ENCODE data around the gene SLIT1. TPM values are rescaled to one million over a fixed set of nuclear protein-coding genes. Genes with fewer than 3 reads are reported as not detected.

SLIT1 gene
- total and polyA plus RNA-seq, 2 donors (not counting 1 experiment from before 2014, with no cell fraction given): 0.15 to 0.49 TPM

DNA sequence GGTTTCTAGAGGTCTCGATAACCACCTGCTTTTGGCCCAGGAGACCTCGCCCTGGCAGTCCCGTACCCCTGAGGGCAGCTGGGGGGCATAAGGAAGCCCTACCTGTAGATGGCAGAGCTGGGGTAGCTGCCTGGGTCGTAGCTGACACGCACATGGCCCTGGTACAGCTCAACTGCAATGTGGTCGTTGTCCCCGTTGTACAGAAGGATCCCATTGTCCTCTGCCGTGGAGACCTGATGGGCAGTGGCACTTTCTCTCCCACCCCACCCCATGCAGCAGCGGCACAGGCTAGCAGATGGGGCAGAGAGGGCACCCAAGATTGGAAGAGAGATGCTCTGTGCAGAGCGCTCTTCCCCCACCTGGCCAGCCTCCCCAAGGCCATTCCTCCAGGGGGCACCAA is 181.2 kb downstream of the SLIT1 start:
- Histone ChIP-seq H3K79me2 (ENCODE audit: control insufficient read depth, insufficient read depth, low read length) (no peaks in the 10 kb centered on the region), H3K4me1 (ENCODE audit: control insufficient read depth in 2 of 2, insufficient read depth in 2 of 2, low read length in 2 of 2) (no peaks in the 10 kb centered on the region), H3K4me2 (replicated peaks; ENCODE audit: low read depth, low read length, poor library complexity, severe bottlenecking) (no peak overlapping the region), H3K27me3 (replicated peaks in 1 of 4; ENCODE audit: control extremely low read depth in 1 of 4, control insufficient read depth in 3 of 4, insufficient read depth in 4 of 4, low read length in 3 of 4) (no peaks in the 10 kb centered on the region), H3K4me3 (ENCODE audit: control extremely low read depth in 1 of 5, extremely low read depth in 1 of 5, insufficient read depth in 1 of 5, low read depth in 2 of 5, low read length in 4 of 5) (no peak overlapping the region), H3K27ac (ENCODE audit: low read length in 2 of 2) (no peak overlapping the region), H4K20me1 (ENCODE audit: control insufficient read depth, insufficient read depth, low read length, poor library complexity, severe bottlenecking) (no peaks in the 10 kb centered on the region), H3K9me3 (ENCODE audit: control extremely low read depth in 1 of 3, control insufficient read depth in 2 of 3, insufficient read depth in 1 of 3, low read length in 2 of 3) (peaks cover 0 to 21% (median 15%) of the 10 kb centered on the region in 3 donors), H3K9ac (ENCODE audit: low read length) (no peak overlapping the region), H2AFZ (ENCODE audit: insufficient read depth, low read depth, low read length, poor library complexity, severe bottlenecking) (no peak overlapping the region), H3K36me3 (replicated peaks in 1 of 2; ENCODE audit: control extremely low read depth in 1 of 2, control insufficient read depth in 1 of 2, extremely low read depth in 1 of 2, insufficient read depth in 2 of 2, low read length in 1 of 2) (no peaks in the 10 kb centered on the region)
- no peak overlapping the region for H3K4me3 Mint-ChIP-seq
- H3K4me1 Mint-ChIP-seq: no peaks in the 10 kb centered on the region
- no peak overlapping the region for H3K27ac Mint-ChIP-seq
- intact Hi-C loops (cut with micrococcal nuclease): no loop called here
- peaks cover 4% of the 10 kb centered on the region for H3K27me3 Mint-ChIP-seq
- ChIA-PET CTCF (no interaction called here), POLR2A (no interaction called here)
- 93% methylated on average over 10 of the region's 10 CpGs for WGBS (ENCODE audit: insufficient coverage)
- TF ChIP-seq EZH2 (IDR thresholded peaks at IDR 0.05; ENCODE audit: borderline replicate concordance, insufficient read depth, low read depth, low read length, poor library complexity, severe bottlenecking): no peak
- TF ChIP-seq, protein P1, sequence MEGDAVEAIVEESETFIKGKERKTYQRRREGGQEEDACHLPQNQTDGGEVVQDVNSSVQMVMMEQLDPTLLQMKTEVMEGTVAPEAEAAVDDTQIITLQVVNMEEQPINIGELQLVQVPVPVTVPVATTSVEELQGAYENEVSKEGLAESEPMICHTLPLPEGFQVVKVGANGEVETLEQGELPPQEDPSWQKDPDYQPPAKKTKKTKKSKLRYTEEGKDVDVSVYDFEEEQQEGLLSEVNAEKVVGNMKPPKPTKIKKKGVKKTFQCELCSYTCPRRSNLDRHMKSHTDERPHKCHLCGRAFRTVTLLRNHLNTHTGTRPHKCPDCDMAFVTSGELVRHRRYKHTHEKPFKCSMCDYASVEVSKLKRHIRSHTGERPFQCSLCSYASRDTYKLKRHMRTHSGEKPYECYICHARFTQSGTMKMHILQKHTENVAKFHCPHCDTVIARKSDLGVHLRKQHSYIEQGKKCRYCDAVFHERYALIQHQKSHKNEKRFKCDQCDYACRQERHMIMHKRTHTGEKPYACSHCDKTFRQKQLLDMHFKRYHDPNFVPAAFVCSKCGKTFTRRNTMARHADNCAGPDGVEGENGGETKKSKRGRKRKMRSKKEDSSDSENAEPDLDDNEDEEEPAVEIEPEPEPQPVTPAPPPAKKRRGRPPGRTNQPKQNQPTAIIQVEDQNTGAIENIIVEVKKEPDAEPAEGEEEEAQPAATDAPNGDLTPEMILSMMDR (IDR thresholded peaks at IDR 0.05): no peak
- ATAC-seq (ENCODE audit: low read depth): no peak
- no peak for DNase-seq
- peaks cover 3% of the 10 kb centered on the region for H3K9me3 Mint-ChIP-seq (ENCODE audit: insufficient read depth)

- intact Hi-C loops (cut with micrococcal nuclease): no loop called here
- no peaks in the 10 kb centered on the region for H3K36me3 ChIP-seq (replicated peaks in 1 of 2; ENCODE audit: control extremely low read depth in 1 of 2, control insufficient read depth in 1 of 2, extremely low read depth in 1 of 2, insufficient read depth in 2 of 2, low read length in 1 of 2)
- H3K4me3 ChIP-seq (ENCODE audit: control extremely low read depth in 1 of 5, extremely low read depth in 1 of 5, insufficient read depth in 1 of 5, low read depth in 2 of 5, low read length in 4 of 5): no peak overlapping the region
- no peak for DNase-seq
- 96% methylated on average over 8 of the region's 8 CpGs for WGBS (ENCODE audit: insufficient coverage)
- no peak overlapping the region for H2AFZ ChIP-seq (ENCODE audit: insufficient read depth, low read depth, low read length, poor library complexity, severe bottlenecking)
- H3K9me3 Mint-ChIP-seq (ENCODE audit: insufficient read depth): peaks cover 3% of the 10 kb centered on the region
- H3K4me2 ChIP-seq (replicated peaks; ENCODE audit: low read depth, low read length, poor library complexity, severe bottlenecking): no peak overlapping the region
- H3K4me1 Mint-ChIP-seq: no peaks in the 10 kb centered on the region
- no peak overlapping the region for H3K9ac ChIP-seq (ENCODE audit: low read length)
- no peak overlapping the region for H3K27ac Mint-ChIP-seq
- no peak for TF ChIP-seq EZH2 (IDR thresholded peaks at IDR 0.05; ENCODE audit: borderline replicate concordance, insufficient read depth, low read depth, low read length, poor library complexity, severe bottlenecking)
- TF ChIP-seq, protein P1 (IDR thresholded peaks at IDR 0.05): no peak
- H3K4me1 ChIP-seq (ENCODE audit: control insufficient read depth in 2 of 2, insufficient read depth in 2 of 2, low read length in 2 of 2): no peaks in the 10 kb centered on the region
- CTCF ChIA-PET: interaction anchor here (1.1 kb wide), 1 partner anchor 34 kb away, joined by 3 read pairs; no protein-coding TSS in a partner anchor
- peaks cover 0 to 18% (median 15%) of the 10 kb centered on the region in 3 donors for H3K9me3 ChIP-seq (ENCODE audit: control extremely low read depth in 1 of 3, control insufficient read depth in 2 of 3, insufficient read depth in 1 of 3, low read length in 2 of 3)
- no peak overlapping the region for H3K27ac ChIP-seq (ENCODE audit: low read length in 2 of 2)
- no peak for ATAC-seq (ENCODE audit: low read depth)
- H4K20me1 ChIP-seq (ENCODE audit: control insufficient read depth, insufficient read depth, low read length, poor library complexity, severe bottlenecking): no peaks in the 10 kb centered on the region
- H3K4me3 Mint-ChIP-seq: no peak overlapping the region
- H3K27me3 Mint-ChIP-seq: peaks cover 4% of the 10 kb centered on the region
- H3K79me2 ChIP-seq (ENCODE audit: control insufficient read depth, insufficient read depth, low read length): no peaks in the 10 kb centered on the region
- POLR2A ChIA-PET: no interaction called here
- H3K27me3 ChIP-seq (replicated peaks in 1 of 4; ENCODE audit: control extremely low read depth in 1 of 4, control insufficient read depth in 3 of 4, insufficient read depth in 4 of 4, low read length in 3 of 4): no peaks in the 10 kb centered on the region
These were observed 182.0 kb downstream of the SLIT1 start for GRCh38 chr10:97003804-97004201.
